ENCODE results near the gene SPRY1. TPM values are rescaled to one million over a fixed set of nuclear protein-coding genes. Genes with fewer than 3 reads are reported as not detected.

Gene SPRY1
- total and polyA plus RNA-seq, 2 experiments from 2014 or later = 29.7 to 43.9 TPM

DNA sequence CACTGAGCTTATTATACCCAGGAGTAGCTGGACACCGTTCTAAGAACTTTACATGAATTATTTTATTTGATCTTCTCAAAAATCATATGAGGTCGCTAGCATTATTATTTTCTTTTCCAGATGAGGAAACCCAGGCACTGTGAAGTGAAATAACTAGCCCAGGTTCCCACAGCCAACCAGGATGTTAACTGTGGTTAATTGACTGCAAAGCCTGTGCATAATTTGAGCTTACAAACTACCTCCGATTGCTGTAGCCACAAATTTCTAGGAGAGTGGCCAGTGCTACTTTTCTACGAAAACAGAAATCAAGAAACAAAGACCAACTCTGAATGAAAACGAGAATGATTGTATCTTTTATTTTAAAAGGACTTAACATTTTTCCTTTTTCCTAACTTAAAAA is 27.2 kb downstream of the SPRY1 start:
- Histone ChIP-seq H3K4me1 (ENCODE audit: low read depth) (peaks cover 6% of the 10 kb centered on the region), H3K36me3 (no peaks in the 10 kb centered on the region), H3K4me3 (no peak overlapping the region), H3K27ac (no peak overlapping the region), H3K9me3 (ENCODE audit: low read depth) (no peaks in the 10 kb centered on the region), H3K27me3 (no peaks in the 10 kb centered on the region)
- DNase-seq (ENCODE audit: low read depth in 1 of 2, low spot score in 1 of 2) = no peak
- TF ChIP-seq, protein P1, sequence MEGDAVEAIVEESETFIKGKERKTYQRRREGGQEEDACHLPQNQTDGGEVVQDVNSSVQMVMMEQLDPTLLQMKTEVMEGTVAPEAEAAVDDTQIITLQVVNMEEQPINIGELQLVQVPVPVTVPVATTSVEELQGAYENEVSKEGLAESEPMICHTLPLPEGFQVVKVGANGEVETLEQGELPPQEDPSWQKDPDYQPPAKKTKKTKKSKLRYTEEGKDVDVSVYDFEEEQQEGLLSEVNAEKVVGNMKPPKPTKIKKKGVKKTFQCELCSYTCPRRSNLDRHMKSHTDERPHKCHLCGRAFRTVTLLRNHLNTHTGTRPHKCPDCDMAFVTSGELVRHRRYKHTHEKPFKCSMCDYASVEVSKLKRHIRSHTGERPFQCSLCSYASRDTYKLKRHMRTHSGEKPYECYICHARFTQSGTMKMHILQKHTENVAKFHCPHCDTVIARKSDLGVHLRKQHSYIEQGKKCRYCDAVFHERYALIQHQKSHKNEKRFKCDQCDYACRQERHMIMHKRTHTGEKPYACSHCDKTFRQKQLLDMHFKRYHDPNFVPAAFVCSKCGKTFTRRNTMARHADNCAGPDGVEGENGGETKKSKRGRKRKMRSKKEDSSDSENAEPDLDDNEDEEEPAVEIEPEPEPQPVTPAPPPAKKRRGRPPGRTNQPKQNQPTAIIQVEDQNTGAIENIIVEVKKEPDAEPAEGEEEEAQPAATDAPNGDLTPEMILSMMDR (IDR thresholded peaks at IDR 0.05; ENCODE audit: low read depth, low read length) = no peak

- H3K4me1 ChIP-seq (ENCODE audit: low read depth) = no peaks in the 10 kb centered on the region
- no peak overlapping the region for H3K4me3 ChIP-seq
- H3K27me3 ChIP-seq = no peaks in the 10 kb centered on the region
- H3K36me3 ChIP-seq = no peaks in the 10 kb centered on the region
- DNase-seq (ENCODE audit: low read depth in 1 of 2, low spot score in 1 of 2) = no peak
- TF ChIP-seq, protein P1 (IDR thresholded peaks at IDR 0.05; ENCODE audit: low read depth, low read length) = no peak
- H3K9me3 ChIP-seq (ENCODE audit: low read depth) = no peaks in the 10 kb centered on the region
- H3K27ac ChIP-seq = no peak overlapping the region
Observed at GRCh38 chr4:123427951-123428350, 31.4 kb downstream of the SPRY1 start.

- TF ChIP-seq, protein P1 (IDR thresholded peaks at IDR 0.05; ENCODE audit: low read depth, low read length) = no peak
- Histone ChIP-seq H3K4me1 (ENCODE audit: low read depth) (no peaks in the 10 kb centered on the region), H3K9me3 (ENCODE audit: low read depth) (no peaks in the 10 kb centered on the region), H3K4me3 (no peak overlapping the region), H3K27ac (no peak overlapping the region), H3K36me3 (no peaks in the 10 kb centered on the region), H3K27me3 (no peaks in the 10 kb centered on the region)
- DNase-seq (ENCODE audit: low read depth in 1 of 2, low spot score in 1 of 2) = no peak
Observed at GRCh38 chr4:123430031-123430430, 33.4 kb downstream of the SPRY1 start.

DNA sequence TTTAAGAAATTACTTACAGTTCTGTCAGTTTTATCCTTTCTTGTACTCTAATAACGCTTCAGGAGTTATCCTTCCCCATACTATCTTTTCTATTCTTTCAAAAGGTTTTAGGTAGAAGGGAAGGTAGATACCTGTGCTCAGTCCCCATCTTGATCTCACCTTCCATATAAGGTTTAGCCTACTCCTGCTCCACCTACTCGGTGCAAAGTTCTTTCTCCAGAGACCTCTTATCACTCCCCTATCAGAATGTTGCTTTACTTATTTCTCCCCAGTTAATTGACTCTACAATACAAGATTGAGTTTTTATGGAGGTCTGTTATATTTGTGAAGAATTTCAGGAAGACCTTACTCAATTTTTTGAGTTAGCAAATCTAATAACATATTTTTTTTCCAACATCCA is 33.9 kb downstream of the SPRY1 start:
- H3K4me3 ChIP-seq = no peak overlapping the region
- H3K4me1 ChIP-seq (ENCODE audit: low read depth) = no peaks in the 10 kb centered on the region
- H3K27ac ChIP-seq = no peak overlapping the region
- H3K9me3 ChIP-seq (ENCODE audit: low read depth) = no peaks in the 10 kb centered on the region
- H3K27me3 ChIP-seq = no peaks in the 10 kb centered on the region
- TF ChIP-seq, protein P1 (IDR thresholded peaks at IDR 0.05; ENCODE audit: low read depth, low read length) = no peak
- DNase-seq (ENCODE audit: low read depth in 1 of 2, low spot score in 1 of 2) = no peak
- no peaks in the 10 kb centered on the region for H3K36me3 ChIP-seq

DNA sequence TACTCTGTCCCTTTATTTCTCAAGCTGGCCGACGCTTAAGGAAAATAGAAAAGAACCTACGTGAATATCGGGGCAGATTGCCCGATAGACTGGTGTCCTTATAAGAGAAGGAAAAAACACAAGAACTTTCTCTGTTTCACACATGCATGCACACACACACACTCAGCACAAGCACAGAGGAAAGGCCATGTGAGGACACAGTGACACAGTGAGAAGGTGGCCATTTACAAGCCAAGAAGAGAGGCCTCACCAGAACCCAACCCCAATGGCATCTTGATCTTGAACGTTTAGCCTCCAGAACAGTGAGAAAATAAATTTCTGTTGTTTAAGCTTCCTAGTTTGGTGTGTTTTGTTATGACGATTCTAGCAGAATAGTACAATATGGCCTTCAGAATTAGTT is 37.0 kb downstream of the SPRY1 start:
- no peak overlapping the region for H3K27ac ChIP-seq
- no peaks in the 10 kb centered on the region for H3K4me1 ChIP-seq (ENCODE audit: low read depth)
- no peaks in the 10 kb centered on the region for H3K36me3 ChIP-seq
- TF ChIP-seq, protein P1 (IDR thresholded peaks at IDR 0.05; ENCODE audit: low read depth, low read length) = no peak
- no peak overlapping the region for H3K4me3 ChIP-seq
- H3K27me3 ChIP-seq = no peaks in the 10 kb centered on the region
- no peaks in the 10 kb centered on the region for H3K9me3 ChIP-seq (ENCODE audit: low read depth)
- DNase-seq (ENCODE audit: low read depth in 1 of 2, low spot score in 1 of 2) = no peak

- H3K4me1 ChIP-seq (ENCODE audit: low read depth) = no peaks in the 10 kb centered on the region
- no peak overlapping the region for H3K4me3 ChIP-seq
- no peaks in the 10 kb centered on the region for H3K9me3 ChIP-seq (ENCODE audit: low read depth)
- H3K27me3 ChIP-seq = no peaks in the 10 kb centered on the region
- no peak for DNase-seq (ENCODE audit: low read depth in 1 of 2, low spot score in 1 of 2)
- no peaks in the 10 kb centered on the region for H3K36me3 ChIP-seq
- no peak overlapping the region for H3K27ac ChIP-seq
- TF ChIP-seq, protein P1 (IDR thresholded peaks at IDR 0.05; ENCODE audit: low read depth, low read length) = no peak
Observed at GRCh38 chr4:123433976-123434375, 37.4 kb downstream of the SPRY1 start.
